Measurements from ENCODE around the gene PPM1L.

PPM1L gene

GRCh38 chr3:160826408-160826807 lies 70.4 kb downstream of the PPM1L start (continued):
- TF ChIP-seq TCF4 (CRISPR knock-in tag; IDR thresholded peaks at IDR 0.05; ENCODE audit: borderline replicate concordance) (peak; percentile 56; the same call in 1 of the 2 replicates), ISL1 (CRISPR knock-in tag; IDR thresholded peaks at IDR 0.05) (peak; percentile 74), ZFP30 (CRISPR knock-in tag; IDR thresholded peaks at IDR 0.05) (no peak), CREB5 (CRISPR knock-in tag; IDR thresholded peaks at IDR 0.05; ENCODE audit: low read depth) (no peak)

- no peak for TF ChIP-seq TCF4 (CRISPR knock-in tag; IDR thresholded peaks at IDR 0.05; ENCODE audit: borderline replicate concordance)
- TF ChIP-seq SNAI2 (CRISPR knock-in tag; IDR thresholded peaks at IDR 0.05), result no peak
- no peak for TF ChIP-seq ARNTL (CRISPR knock-in tag; IDR thresholded peaks at IDR 0.05; ENCODE audit: borderline replicate concordance, low read depth)
- TF ChIP-seq ZC3H10 (CRISPR knock-in tag; IDR thresholded peaks at IDR 0.05), result no peak
- no peak for TF ChIP-seq PATZ1 (CRISPR knock-in tag; IDR thresholded peaks at IDR 0.05; ENCODE audit: borderline replicate concordance)
- no peak for TF ChIP-seq TOX (CRISPR knock-in tag; IDR thresholded peaks at IDR 0.05; ENCODE audit: borderline replicate concordance)
- no peak for TF ChIP-seq ZFP30 (CRISPR knock-in tag; IDR thresholded peaks at IDR 0.05)
- no peak for TF ChIP-seq ZFP3 (CRISPR knock-in tag; IDR thresholded peaks at IDR 0.05)
- no peak for ATAC-seq
Observed at GRCh38 chr3:160826991-160827390, 71.0 kb downstream of the PPM1L start.

- TF ChIP-seq TSHZ2 (CRISPR knock-in tag; IDR thresholded peaks at IDR 0.05), result peak; percentile 82; the same call in 1 of the 2 replicates
- no peak for TF ChIP-seq GLIS3 (CRISPR knock-in tag; IDR thresholded peaks at IDR 0.05)
- TF ChIP-seq ZFP3 (CRISPR knock-in tag; IDR thresholded peaks at IDR 0.05), result no peak
- peak; percentile 75 for TF ChIP-seq TCF4 (CRISPR knock-in tag; IDR thresholded peaks at IDR 0.05; ENCODE audit: borderline replicate concordance)
- TF ChIP-seq ARNTL (CRISPR knock-in tag; IDR thresholded peaks at IDR 0.05; ENCODE audit: borderline replicate concordance, low read depth), result no peak
- no peak for TF ChIP-seq SNAI2 (CRISPR knock-in tag; IDR thresholded peaks at IDR 0.05)
- TF ChIP-seq CSRNP3 (CRISPR knock-in tag; IDR thresholded peaks at IDR 0.05), result no peak
- no peak for TF ChIP-seq ESRRG (CRISPR knock-in tag; IDR thresholded peaks at IDR 0.05)
- no peak for ATAC-seq
Observed at GRCh38 chr3:160827516-160827915, 71.5 kb downstream of the PPM1L start.

- no peak for ATAC-seq
- no peak for TF ChIP-seq PATZ1 (CRISPR knock-in tag; IDR thresholded peaks at IDR 0.05; ENCODE audit: borderline replicate concordance)
- TF ChIP-seq GLIS3 (CRISPR knock-in tag; IDR thresholded peaks at IDR 0.05), result no peak
- TF ChIP-seq TCF4 (CRISPR knock-in tag; IDR thresholded peaks at IDR 0.05; ENCODE audit: borderline replicate concordance), result no peak
- no peak for TF ChIP-seq ZNF565 (CRISPR knock-in tag; conservative IDR thresholded peaks at IDR 0.05; ENCODE audit: low read depth)
- TF ChIP-seq CSDC2 (CRISPR knock-in tag; IDR thresholded peaks at IDR 0.05), result no peak
- TF ChIP-seq PPARA (CRISPR knock-in tag; IDR thresholded peaks at IDR 0.05; ENCODE audit: borderline replicate concordance), result no peak
- TF ChIP-seq POU6F1 (CRISPR knock-in tag; IDR thresholded peaks at IDR 0.05; ENCODE audit: borderline replicate concordance, low read depth), result no peak
- no peak for TF ChIP-seq ZNF8 (CRISPR knock-in tag; IDR thresholded peaks at IDR 0.05)
- no peak for TF ChIP-seq ESRRG (CRISPR knock-in tag; IDR thresholded peaks at IDR 0.05)
- TF ChIP-seq ZC3H10 (CRISPR knock-in tag; IDR thresholded peaks at IDR 0.05), result no peak
- no peak for TF ChIP-seq ARNTL (CRISPR knock-in tag; IDR thresholded peaks at IDR 0.05; ENCODE audit: borderline replicate concordance, low read depth)
- TF ChIP-seq CSRNP3 (CRISPR knock-in tag; IDR thresholded peaks at IDR 0.05), result no peak
- no peak for TF ChIP-seq RARB (CRISPR knock-in tag; IDR thresholded peaks at IDR 0.05)
- TF ChIP-seq CREB5 (CRISPR knock-in tag; IDR thresholded peaks at IDR 0.05; ENCODE audit: low read depth), result no peak
- no peak for TF ChIP-seq ISL1 (CRISPR knock-in tag; IDR thresholded peaks at IDR 0.05)
- TF ChIP-seq OSR1 (CRISPR knock-in tag; IDR thresholded peaks at IDR 0.05), result no peak
Observed at GRCh38 chr3:160828880-160829279, 72.8 kb downstream of the PPM1L start.

Data from SK-N-SH treated with all-trans-retinoic acid at 6 μM for 48 hours (cell line).